DMS53 treated with DMSO at 0.1 percent for 48 hours (cell line): ENCODE data around the gene PDK1.
A peak's percentile ranks its signal among the peaks of the same experiment; 100 is the strongest.
"Not testable (repeated sequence)": the region's sequence is repeated elsewhere in the genome, so short reads cannot be mapped to it uniquely, and the experiment has no call there.

ENCODE experiments used
- DNase-seq: peaks from one replicate; lab custom pipeline; 2025; ENCODE audit not compliant: unreplicated experiment; lab: John Stamatoyannopoulos, UW

Gene PDK1

GRCh38 chr2:172555522-172556283 lies at the start of gene PDK1:
Gene PDK1, plus strand, starts transcription at chr2:172556090. Its CDS starts 61 bp downstream, at chr2:172556151.
- peak; percentile 83 for DNase-seq

DNA sequence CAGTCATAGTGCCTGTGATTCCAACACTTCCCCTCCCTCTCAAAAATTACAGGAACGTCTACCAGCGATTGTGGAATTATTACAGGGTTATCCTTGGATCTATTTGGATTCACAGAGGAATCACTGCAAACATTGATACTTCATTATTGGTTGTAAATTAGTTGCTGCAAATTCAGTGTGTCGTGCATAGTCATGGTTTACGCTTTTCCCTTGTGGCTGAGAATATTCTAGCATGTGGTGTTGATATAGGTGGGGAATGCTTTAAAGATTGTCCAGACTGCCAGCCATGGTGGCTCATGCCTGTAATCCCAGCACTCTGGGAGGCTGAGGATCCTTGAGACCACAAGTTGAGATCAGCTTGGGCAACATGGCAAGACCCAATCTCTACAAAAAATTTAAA lies 48.7 kb upstream of the PDK1 start:
- DNase-seq: no peak

DNA sequence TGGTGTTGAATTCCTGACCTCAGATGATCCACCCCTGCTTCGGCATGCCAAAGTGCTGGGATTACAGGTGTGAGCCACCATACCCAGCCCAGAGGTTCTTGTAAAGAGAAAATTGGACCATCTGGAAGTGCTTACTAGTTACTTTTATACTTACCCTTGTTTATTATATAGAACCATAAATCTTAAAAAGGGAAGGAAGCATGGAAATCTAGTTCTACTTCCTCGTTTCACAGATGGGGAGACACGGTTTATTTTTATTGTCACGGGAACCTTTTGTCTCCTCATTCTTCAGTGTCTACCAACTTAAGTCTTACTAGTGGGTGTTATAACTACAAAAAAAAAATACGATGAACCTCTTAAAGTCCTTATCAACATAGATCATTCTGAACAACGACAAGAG lies 45.8 kb upstream of the PDK1 start:
- DNase-seq: no peak

DNA sequence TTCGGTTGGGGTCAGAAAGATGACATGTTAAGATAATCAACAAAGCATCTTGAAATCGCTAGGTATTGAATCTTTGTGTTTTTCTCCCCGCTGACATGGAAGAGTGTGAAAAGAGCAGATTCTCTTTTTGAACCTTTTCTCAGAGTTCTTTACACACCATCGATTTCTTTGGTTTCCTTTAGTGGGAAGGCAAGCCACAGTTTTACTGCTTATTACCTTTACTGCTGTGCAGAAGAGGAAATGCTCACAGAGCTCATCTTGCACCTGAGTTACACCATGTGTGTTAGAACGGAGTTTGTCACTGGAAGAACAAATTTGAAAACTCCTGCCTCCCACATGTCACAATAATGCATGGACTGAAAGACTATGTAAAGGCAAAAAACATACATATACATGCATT lies 45.3 kb upstream of the PDK1 start:
- DNase-seq: no peak

- no peak for DNase-seq
Observed at GRCh38 chr2:172512810-172513523, 42.9 kb upstream of the PDK1 start.

GRCh38 chr2:172513524-172513900 lies 42.4 kb upstream of the PDK1 start:
- DNase-seq: no peak

DNA sequence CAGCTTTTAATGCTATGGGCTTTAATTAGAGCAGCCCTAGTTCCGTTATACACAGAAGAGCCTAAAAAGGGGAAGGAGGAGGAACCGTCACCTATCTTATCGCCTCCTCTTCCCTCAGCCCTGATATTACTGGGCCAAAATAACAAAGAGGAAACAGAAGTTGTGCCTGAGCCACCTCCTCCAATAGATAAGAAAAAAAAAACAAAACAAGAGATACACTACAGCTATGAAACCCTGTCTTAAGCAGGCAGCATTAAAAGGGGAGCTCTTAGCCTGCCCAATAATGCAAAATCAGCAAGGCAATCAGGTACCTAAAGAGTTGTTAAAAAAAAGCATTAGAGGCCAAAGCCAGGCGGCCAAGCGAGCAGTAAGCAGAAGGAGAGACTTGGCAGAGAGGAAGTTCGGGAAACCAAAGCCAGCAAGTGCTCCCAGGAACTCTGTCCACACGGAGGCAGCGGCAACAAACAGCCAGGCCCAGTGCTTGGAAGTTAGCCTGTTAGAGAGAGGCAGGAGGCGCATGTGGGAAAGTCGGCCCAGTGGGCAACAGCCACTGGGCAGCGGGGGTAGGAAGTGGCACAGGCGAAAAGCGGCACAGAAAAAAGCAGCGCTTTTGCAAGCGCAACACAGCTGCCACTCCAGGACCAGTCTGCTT lies 41.8 kb upstream of the PDK1 start:
- no peak for DNase-seq

DNA sequence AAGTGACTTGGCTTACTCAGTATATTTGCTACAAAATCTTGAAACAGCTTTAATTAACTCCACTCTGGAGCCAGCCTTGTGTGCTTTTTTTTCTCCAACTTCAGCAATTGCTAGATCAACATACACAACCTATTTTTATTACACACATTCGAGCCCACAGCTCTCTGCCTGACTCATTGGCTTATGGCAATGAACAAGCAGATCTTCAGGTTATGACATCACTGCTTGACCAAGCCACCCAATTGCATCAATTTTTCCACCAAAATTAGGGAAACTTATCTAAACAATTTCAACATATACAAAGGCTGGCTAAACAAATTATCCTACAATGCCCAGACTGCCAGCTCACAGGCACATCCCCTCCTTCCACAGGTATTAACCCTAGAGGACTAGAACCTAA lies 39.6 kb upstream of the PDK1 start:
- no peak for DNase-seq

DNA sequence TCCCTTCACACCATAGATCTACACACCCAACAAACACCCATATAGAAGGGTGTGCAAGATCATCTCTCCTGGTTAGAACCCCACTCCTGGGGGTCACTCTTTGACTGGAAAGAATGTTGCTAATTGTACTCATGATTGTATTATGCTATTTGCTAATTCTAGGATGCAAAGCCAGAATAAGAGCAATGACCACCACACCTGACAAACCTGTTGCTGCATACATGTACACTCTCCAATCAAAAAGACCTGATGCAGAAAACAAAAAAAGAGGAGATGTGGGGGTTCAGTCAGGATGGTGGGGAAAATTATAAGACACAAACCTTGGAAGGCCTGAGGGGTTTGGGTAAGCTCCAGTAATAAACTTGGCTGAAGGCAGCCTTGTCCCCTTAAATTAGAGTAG lies 36.9 kb upstream of the PDK1 start:
- no peak for DNase-seq

- no peak for DNase-seq
Observed at GRCh38 chr2:172525601-172526000, 30.3 kb upstream of the PDK1 start.

GRCh38 chr2:172531309-172531708 lies 24.6 kb upstream of the PDK1 start:
- DNase-seq: no peak

DNA sequence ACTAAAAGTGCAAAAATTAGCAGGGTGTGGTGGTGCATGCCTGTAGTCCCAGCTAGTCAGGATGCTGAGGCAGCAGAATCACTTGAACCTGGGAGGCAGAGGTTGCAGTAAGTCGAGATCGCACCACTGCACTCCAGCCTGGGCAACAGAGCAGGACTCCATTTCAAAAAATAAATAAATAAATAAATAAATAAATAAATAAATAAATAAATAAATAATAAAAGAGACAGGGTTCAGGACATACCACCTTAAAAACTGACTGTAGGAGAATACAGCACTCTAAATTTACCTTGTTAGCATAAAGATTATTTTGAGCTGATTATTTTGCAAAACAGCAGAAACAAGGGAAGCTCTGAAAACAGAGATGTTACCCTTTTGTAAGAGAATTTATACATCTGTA lies 23.4 kb upstream of the PDK1 start:
- not testable (repeated sequence) for DNase-seq

DNA sequence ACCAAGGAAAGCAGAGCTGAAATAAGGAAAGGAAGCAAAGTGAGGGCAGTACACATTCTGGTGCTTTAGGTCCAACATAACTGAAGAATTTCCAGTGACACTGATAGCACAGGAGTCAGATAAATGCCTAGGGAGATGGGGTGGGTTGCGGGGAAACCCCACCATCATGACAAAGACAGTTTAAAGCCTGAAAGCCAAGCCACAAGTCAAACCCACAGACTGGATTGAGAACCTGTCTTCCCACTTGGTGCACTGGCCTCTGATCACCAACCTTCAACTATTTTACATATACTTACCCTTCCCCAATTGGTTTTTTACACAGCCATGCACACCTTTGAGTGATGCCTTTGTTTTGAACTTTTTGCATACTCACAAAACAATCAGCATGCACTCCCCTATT lies 22.2 kb upstream of the PDK1 start:
- no peak for DNase-seq

DNA sequence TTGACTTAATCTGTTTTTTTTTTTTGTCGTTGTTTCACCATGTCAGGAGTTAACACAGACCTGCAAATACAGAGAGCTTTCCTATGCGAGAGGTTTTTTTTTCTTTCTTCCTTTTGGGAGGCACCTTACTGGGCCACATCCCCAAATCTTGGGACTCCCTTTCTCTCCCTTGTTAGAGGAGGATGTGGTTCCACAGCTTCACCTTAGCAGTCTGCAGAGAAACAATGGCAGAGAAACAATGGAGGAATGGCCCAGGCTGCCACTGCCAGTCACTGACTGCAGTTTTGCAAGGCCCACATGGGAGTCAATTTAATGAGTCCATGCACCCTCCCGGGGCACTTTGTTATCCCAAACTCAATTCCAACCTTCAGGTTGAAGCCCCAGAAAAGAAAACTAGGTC lies 20.8 kb upstream of the PDK1 start:
- no peak for DNase-seq

DNA sequence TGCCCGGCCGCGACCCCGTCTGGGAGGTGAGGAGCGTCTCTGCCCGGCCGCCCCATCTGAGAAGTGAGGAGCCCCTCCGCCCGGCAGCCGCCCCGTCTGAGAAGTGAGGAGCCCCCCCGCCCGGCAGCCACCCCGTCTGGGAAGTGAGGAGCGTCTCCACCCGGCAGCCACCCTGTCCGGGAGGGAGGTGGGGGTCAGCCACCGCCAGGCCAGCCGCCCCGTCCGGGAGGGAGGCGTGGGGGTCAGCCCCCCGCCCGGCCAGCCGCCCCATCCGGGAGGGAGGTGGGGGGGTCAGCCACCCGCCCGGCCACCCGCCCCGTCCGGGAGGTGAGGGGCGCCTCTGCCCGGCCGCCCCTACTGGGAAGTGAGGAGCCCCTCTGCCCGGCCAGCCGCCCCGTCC lies 18.0 kb upstream of the PDK1 start:
- DNase-seq: not testable (repeated sequence)

DNA sequence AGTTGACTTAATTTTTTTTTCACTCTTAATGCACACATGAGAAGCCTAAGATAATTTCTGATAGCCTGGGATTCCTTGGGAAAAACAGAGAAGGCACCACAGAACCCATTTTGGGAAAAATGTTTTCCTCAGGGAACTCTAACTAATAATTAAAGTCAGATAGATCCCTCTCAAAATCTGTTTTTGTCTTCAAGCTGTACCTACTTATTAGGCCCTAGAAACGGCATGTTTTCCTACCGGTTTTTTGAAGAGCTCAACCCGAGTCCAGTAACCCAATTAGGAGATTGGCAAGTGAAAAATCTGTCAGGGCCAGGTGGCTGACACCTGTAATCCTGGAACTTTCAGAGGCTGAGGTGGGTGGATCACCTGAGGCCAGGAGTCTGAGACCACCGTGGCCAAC lies 16.1 kb upstream of the PDK1 start:
- DNase-seq: no peak

- no peak for DNase-seq
Observed at GRCh38 chr2:172540421-172540820, 15.5 kb upstream of the PDK1 start.

DNA sequence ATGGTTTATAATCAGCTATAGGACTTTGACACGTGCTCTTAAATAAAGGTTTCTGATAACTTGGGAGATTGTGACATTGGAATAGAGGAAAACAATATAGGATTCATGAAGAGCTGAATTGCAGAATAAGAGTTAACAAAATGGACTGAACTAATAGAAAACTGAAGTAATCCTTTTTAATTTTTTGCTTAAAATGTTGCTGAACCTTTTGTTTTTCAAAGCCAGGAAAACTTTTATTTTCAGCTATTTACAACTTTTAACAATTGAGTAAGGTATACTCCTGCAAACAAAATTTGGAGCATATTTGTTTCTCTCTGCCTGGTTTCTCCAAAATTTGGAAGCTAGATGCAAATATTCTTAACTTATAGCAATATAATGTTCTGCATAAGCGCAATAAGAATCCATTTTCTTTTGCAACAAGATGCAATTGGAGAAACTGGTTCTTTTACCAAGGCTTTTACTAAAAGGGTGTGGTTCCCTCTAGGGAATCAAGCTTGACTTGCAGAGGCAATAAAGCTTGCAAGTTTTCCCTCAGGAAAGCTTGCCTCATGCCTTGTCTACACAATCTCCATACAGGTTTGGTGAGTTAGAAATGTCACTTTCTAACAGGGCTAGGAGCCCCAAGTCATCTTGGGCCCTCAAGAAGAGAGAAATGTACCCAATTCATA lies 10.3 kb upstream of the PDK1 start:
- no peak for DNase-seq

DNA sequence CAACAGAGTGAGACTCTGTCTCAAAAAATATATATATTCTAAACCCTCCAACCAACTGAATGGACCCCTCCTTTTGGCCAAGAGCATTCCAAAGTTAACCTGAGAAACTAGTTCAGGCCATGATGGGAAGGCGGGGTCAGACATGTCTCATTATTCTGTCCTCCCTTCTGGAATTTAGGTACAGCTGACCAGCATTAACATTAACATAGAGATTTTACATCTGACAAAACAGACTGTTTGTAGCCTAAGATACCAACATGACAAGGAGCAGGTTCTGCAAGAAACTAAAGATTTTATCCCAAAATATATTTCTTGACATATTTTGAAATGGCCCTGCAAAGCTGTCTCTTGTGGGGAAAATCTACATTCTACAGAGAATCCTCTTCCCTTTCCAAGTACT lies 6.8 kb upstream of the PDK1 start:
- DNase-seq: no peak

DNA sequence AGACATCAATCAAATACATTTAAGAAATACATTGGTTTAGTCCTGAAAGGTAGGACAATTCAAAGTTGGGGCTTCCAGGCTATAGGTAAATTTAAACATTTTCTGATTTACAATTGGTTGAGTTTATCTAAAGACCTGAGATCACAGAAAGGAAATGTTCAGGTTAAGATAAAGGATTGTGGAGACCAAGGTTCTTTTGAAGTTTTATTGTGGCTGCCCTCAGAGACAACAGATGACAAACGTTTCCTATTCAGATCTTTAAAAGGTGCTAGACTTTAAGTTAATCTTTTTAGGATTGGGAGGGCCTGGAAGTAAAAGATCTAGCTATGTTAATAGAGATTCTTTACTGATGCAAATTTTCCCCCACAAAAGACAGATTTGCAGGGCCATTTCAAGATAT lies 6.1 kb upstream of the PDK1 start:
- not testable (repeated sequence) for DNase-seq

GRCh38 chr2:172550419-172550818 lies 5.5 kb upstream of the PDK1 start:
- no peak for DNase-seq

- DNase-seq: no peak
Observed at GRCh38 chr2:172551271-172551670, 4.6 kb upstream of the PDK1 start.
